Smooth muscle cell of the pulmonary artery (primary cell): ENCODE data around the gene CEACAM21. TPM values are rescaled to one million over a fixed set of nuclear protein-coding genes. Genes with fewer than 3 reads are reported as not detected.

Experiments
- total RNA-seq: library from RNA; depleted of rRNA; stranded (reverse); fragments of >200 nt; gene quantifications from 2 replicates; pipeline ENCODE4 v1.2.3, GENCODE V29; 2014

CEACAM21 gene
- total RNA-seq, result not detected in 2 replicates

GRCh38 chr19:41575998-41576397 lies at the start of gene CEACAM21:
TSS of gene CEACAM21 (plus strand) at chr19:41576166. CDS start at chr19:41576275, 109 bp downstream.

GRCh38 chr19:41626877-41627276 lies 50.9 kb downstream of the CEACAM21 start, which contains the start of gene CEACAM4:
TSS of gene CEACAM4 (minus strand) at chr19:41627074. CDS start at chr19:41626963, 111 bp downstream.

Other genes with a start within 250 kb of the CEACAM21 start
- gene TGFB1, start 222.2 kb upstream of the CEACAM21 start, total RNA-seq, result 44.2 and 105 TPM in 2 replicates
- 4.0 and 4.5 TPM in 2 replicates for gene B9D2, start 212.0 kb upstream of the CEACAM21 start, total RNA-seq
- 3.6 and 6.5 TPM in 2 replicates for gene TMEM91, start 199.6 kb upstream of the CEACAM21 start, total RNA-seq
- gene EXOSC5, start 178.8 kb upstream of the CEACAM21 start, total RNA-seq, result 10.1 and 14.4 TPM in 2 replicates
- gene BCKDHA, start 178.3 kb upstream of the CEACAM21 start, total RNA-seq, result 52.6 and 61.1 TPM in 2 replicates
- 2.2 and 2.3 TPM in 2 replicates for gene B3GNT8, start 148.8 kb upstream of the CEACAM21 start, total RNA-seq
- 28.6 and 33.4 TPM in 2 replicates for gene DMAC2, start 136.3 kb upstream of the CEACAM21 start, total RNA-seq
- gene ERICH4, start 133.0 kb upstream of the CEACAM21 start, total RNA-seq, result not detected in 2 replicates
- gene CEACAM4, start 50.9 kb downstream of the CEACAM21 start, total RNA-seq, result not detected in 2 replicates
- not detected in 2 replicates for gene CEACAM7, start 112.1 kb downstream of the CEACAM21 start, total RNA-seq
- not detected in 2 replicates for gene CEACAM5, start 132.5 kb downstream of the CEACAM21 start, total RNA-seq
- gene CEACAM6, start 179.4 kb downstream of the CEACAM21 start, total RNA-seq, result not detected in 2 replicates
- gene CEACAM3, start 220.4 kb downstream of the CEACAM21 start, total RNA-seq, result not detected in 2 replicates